Measurements from ENCODE around the gene PCGF6.

DNA sequence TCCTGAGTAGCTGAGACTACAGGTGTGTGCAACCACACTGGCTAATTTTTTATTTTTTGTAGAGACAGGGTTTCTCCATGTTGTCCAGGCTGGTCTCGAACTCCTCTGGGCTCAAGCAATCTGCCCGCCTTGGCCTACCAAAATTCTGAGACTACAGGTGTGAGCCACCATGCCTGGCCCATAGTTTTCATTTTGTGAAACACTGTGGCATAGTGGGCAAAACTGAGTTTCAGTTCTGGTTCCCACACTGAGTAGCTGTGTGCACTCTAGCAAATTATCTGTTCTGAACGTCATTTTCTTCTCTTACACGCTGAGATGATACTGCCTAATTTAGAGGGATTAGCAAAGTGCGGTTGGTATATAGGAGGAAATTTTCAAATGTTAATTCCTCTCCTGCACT is 31.8 kb upstream of the PCGF6 start:
- TF ChIP-seq, protein P1, sequence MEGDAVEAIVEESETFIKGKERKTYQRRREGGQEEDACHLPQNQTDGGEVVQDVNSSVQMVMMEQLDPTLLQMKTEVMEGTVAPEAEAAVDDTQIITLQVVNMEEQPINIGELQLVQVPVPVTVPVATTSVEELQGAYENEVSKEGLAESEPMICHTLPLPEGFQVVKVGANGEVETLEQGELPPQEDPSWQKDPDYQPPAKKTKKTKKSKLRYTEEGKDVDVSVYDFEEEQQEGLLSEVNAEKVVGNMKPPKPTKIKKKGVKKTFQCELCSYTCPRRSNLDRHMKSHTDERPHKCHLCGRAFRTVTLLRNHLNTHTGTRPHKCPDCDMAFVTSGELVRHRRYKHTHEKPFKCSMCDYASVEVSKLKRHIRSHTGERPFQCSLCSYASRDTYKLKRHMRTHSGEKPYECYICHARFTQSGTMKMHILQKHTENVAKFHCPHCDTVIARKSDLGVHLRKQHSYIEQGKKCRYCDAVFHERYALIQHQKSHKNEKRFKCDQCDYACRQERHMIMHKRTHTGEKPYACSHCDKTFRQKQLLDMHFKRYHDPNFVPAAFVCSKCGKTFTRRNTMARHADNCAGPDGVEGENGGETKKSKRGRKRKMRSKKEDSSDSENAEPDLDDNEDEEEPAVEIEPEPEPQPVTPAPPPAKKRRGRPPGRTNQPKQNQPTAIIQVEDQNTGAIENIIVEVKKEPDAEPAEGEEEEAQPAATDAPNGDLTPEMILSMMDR (conservative IDR thresholded peaks at IDR 0.05; ENCODE audit: low read depth, low read length), result no peak
- TF ChIP-seq EZH2phosphoT487 (IDR thresholded peaks at IDR 0.05; ENCODE audit: borderline replicate concordance, low read length), result no peak
